ENCODE measurements around the gene TMEM52B.
A peak's percentile ranks its signal among the peaks of the same experiment; 100 is the strongest.
"Not testable (repeated sequence)": the region's sequence is repeated elsewhere in the genome, so short reads cannot be mapped to it uniquely, and the experiment has no call there.

TMEM52B gene

GRCh38 chr12:10186299-10186698 is 7.5 kb downstream of the TMEM52B start:
- Histone ChIP-seq H4K20me1 (ENCODE audit: insufficient read depth, low read length, poor library complexity, severe bottlenecking) (no peaks in the 10 kb centered on the region), H3K9me2 (replicated peaks; ENCODE audit: low read depth, low read length) (no peaks in the 10 kb centered on the region), H3F3A (ENCODE audit: low read depth) (no peaks in the 10 kb centered on the region), H3K4me1 (ENCODE audit: insufficient read depth, low read length, poor library complexity, severe bottlenecking) (peaks cover 5% of the 10 kb centered on the region), H3K79me2 (ENCODE audit: insufficient read depth, low read length) (no peaks in the 10 kb centered on the region), H3K27me3 (ENCODE audit: insufficient read depth, low read length, poor library complexity, severe bottlenecking) (no peaks in the 10 kb centered on the region), H2AFZ (ENCODE audit: low read length) (no peak overlapping the region), H3K9me3 (ENCODE audit: insufficient read depth, low read depth, low read length) (no peaks in the 10 kb centered on the region), H3K9ac (ENCODE audit: low read depth, low read length, poor library complexity, severe bottlenecking) (no peak overlapping the region), H3K4me3 (ENCODE audit: low read length, poor library complexity, severe bottlenecking) (no peak overlapping the region), H3K4me2 (ENCODE audit: low read depth, low read length, poor library complexity, severe bottlenecking) (no peak overlapping the region), H3K36me3 (ENCODE audit: insufficient read depth, low read length) (no peaks in the 10 kb centered on the region)
- TF ChIP-seq EZH2phosphoT487 (IDR thresholded peaks at IDR 0.05; ENCODE audit: borderline replicate concordance) (no peak), CTCF (conservative IDR thresholded peaks at IDR 0.05; ENCODE audit: low read length) (no peak)

GRCh38 chr12:10186958-10187357 is 8.1 kb downstream of the TMEM52B start:
- H3K79me2 ChIP-seq (ENCODE audit: insufficient read depth, low read length); H3K9me3 ChIP-seq (ENCODE audit: insufficient read depth, low read depth, low read length); H3K4me1 ChIP-seq (ENCODE audit: insufficient read depth, low read length, poor library complexity, severe bottlenecking); H3K4me2 ChIP-seq (ENCODE audit: low read depth, low read length, poor library complexity, severe bottlenecking); H3F3A ChIP-seq (ENCODE audit: low read depth); H3K4me3 ChIP-seq (ENCODE audit: low read length, poor library complexity, severe bottlenecking); H3K9me2 ChIP-seq (replicated peaks; ENCODE audit: low read depth, low read length); H3K9ac ChIP-seq (ENCODE audit: low read depth, low read length, poor library complexity, severe bottlenecking); H3K36me3 ChIP-seq (ENCODE audit: insufficient read depth, low read length); H2AFZ ChIP-seq (ENCODE audit: low read length); H4K20me1 ChIP-seq (ENCODE audit: insufficient read depth, low read length, poor library complexity, severe bottlenecking); H3K27me3 ChIP-seq (ENCODE audit: insufficient read depth, low read length, poor library complexity, severe bottlenecking): not testable (repeated sequence)

DNA sequence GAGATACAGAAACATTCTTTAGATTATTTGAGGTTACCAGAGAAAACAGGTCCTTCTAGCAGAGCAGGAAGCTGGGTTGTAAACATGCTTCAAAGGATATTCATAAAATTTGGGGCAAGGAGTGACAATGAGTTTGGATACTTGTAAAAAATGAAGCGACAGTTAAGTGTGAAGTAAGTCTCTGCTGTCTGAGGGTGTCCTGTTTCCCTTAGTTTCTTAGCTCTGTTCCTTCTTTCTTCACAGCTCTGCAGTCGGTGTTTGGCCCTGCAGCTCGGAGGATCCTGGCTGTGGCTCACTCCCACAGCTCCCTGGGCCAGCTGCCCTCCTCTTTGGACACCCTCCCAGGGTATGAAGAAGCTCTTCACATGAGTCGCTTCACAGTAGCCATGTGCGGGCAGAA is 10.8 kb downstream of the TMEM52B start:
- H3K4me1 ChIP-seq (ENCODE audit: insufficient read depth, low read length, poor library complexity, severe bottlenecking) = peaks cover 5% of the 10 kb centered on the region
- no peaks in the 10 kb centered on the region for H3K36me3 ChIP-seq (ENCODE audit: insufficient read depth, low read length)
- TF ChIP-seq EZH2phosphoT487 (IDR thresholded peaks at IDR 0.05; ENCODE audit: borderline replicate concordance) = no peak
- no peak for TF ChIP-seq CTCF (conservative IDR thresholded peaks at IDR 0.05; ENCODE audit: low read length)
- H4K20me1 ChIP-seq (ENCODE audit: insufficient read depth, low read length, poor library complexity, severe bottlenecking) = no peaks in the 10 kb centered on the region
- H3K9ac ChIP-seq (ENCODE audit: low read depth, low read length, poor library complexity, severe bottlenecking) = no peak overlapping the region
- no peak overlapping the region for H3K4me3 ChIP-seq (ENCODE audit: low read length, poor library complexity, severe bottlenecking)
- H3K4me2 ChIP-seq (ENCODE audit: low read depth, low read length, poor library complexity, severe bottlenecking) = no peak overlapping the region
- H3K9me3 ChIP-seq (ENCODE audit: insufficient read depth, low read depth, low read length) = no peaks in the 10 kb centered on the region
- no peaks in the 10 kb centered on the region for H3K79me2 ChIP-seq (ENCODE audit: insufficient read depth, low read length)
- no peaks in the 10 kb centered on the region for H3K27me3 ChIP-seq (ENCODE audit: insufficient read depth, low read length, poor library complexity, severe bottlenecking)
- H2AFZ ChIP-seq (ENCODE audit: low read length) = no peak overlapping the region
- H3F3A ChIP-seq (ENCODE audit: low read depth) = no peaks in the 10 kb centered on the region
- H3K9me2 ChIP-seq (replicated peaks; ENCODE audit: low read depth, low read length) = no peaks in the 10 kb centered on the region

GRCh38 chr12:10190558-10191388 is 11.9 kb downstream of the TMEM52B start:
- no peak overlapping the region for H3K9ac ChIP-seq (ENCODE audit: low read depth, low read length, poor library complexity, severe bottlenecking)
- H3K27me3 ChIP-seq (ENCODE audit: insufficient read depth, low read length, poor library complexity, severe bottlenecking) = no peaks in the 10 kb centered on the region
- no peaks in the 10 kb centered on the region for H3F3A ChIP-seq (ENCODE audit: low read depth)
- TF ChIP-seq EZH2phosphoT487 (IDR thresholded peaks at IDR 0.05; ENCODE audit: borderline replicate concordance) (no peak), CTCF (conservative IDR thresholded peaks at IDR 0.05; ENCODE audit: low read length) (peak; percentile 68)
- H3K9me2 ChIP-seq (replicated peaks; ENCODE audit: low read depth, low read length) = no peaks in the 10 kb centered on the region
- no peak overlapping the region for H2AFZ ChIP-seq (ENCODE audit: low read length)
- H3K4me2 ChIP-seq (ENCODE audit: low read depth, low read length, poor library complexity, severe bottlenecking) = no peak overlapping the region
- no peaks in the 10 kb centered on the region for H4K20me1 ChIP-seq (ENCODE audit: insufficient read depth, low read length, poor library complexity, severe bottlenecking)
- peaks cover 5% of the 10 kb centered on the region for H3K4me1 ChIP-seq (ENCODE audit: insufficient read depth, low read length, poor library complexity, severe bottlenecking)
- no peaks in the 10 kb centered on the region for H3K36me3 ChIP-seq (ENCODE audit: insufficient read depth, low read length)
- no peak overlapping the region for H3K4me3 ChIP-seq (ENCODE audit: low read length, poor library complexity, severe bottlenecking)
- H3K79me2 ChIP-seq (ENCODE audit: insufficient read depth, low read length) = no peaks in the 10 kb centered on the region
- H3K9me3 ChIP-seq (ENCODE audit: insufficient read depth, low read depth, low read length) = no peaks in the 10 kb centered on the region
